HEK293T (cell line): ENCODE results near the gene ZZZ3.
"Not testable (repeated sequence)": the region's sequence is repeated elsewhere in the genome, so short reads cannot be mapped to it uniquely, and the experiment has no call there.

Experiments
- CTCF ChIA-PET: fragments of 350-600 bp; formaldehyde crosslinking; extraction: SDS; loops from one replicate; lab custom pipeline; 2021; ENCODE audit warnings: antibody characterized with exemption, inconsistent platforms; lab: Yijun Ruan, JAX
- POLR2A ChIA-PET: fragments of 350-600 bp; formaldehyde crosslinking; extraction: SDS; loops from one replicate; lab custom pipeline; 2020; ENCODE audit warnings: antibody characterized with exemption, inconsistent platforms; lab: Yijun Ruan, JAX
- DNase-seq: peaks from one replicate; pipeline ENCODE4 v3.0.0; 2012; ENCODE audit warnings: mixed read lengths; ENCODE audit errors: extremely low spot score
- ARNT ChIP-seq: fragments of 450-650 bp; IDR thresholded peaks from 2 replicates; pipeline ENCODE4 v1.6.1; 2017; ENCODE audit warnings: mild to moderate bottlenecking
- BHLHE40 ChIP-seq: fragments of 450-650 bp; IDR thresholded peaks from 2 replicates; pipeline ENCODE4 v1.6.1; 2016; ENCODE audit warnings: mild to moderate bottlenecking, moderate library complexity, borderline replicate concordance
- CTBP1 ChIP-seq: fragments of 450-650 bp; IDR thresholded peaks from 2 replicates; pipeline ENCODE4 v1.6.1; 2016; ENCODE audit warnings: borderline replicate concordance
- ELF4 ChIP-seq: fragments of 450-650 bp; IDR thresholded peaks from 2 replicates; pipeline ENCODE4 v1.6.1; 2017; ENCODE audit warnings: antibody characterized with exemption
- FOXA1 ChIP-seq: fragments of 450-650 bp; IDR thresholded peaks from 2 replicates; pipeline ENCODE4 v1.6.1; 2016; ENCODE audit warnings: mild to moderate bottlenecking
- FOXK2 ChIP-seq: fragments of 450-650 bp; IDR thresholded peaks from 2 replicates; pipeline ENCODE4 v1.6.1; 2016; ENCODE audit warnings: mild to moderate bottlenecking
- FOXM1 ChIP-seq: fragments of 450-650 bp; IDR thresholded peaks from 2 replicates; pipeline ENCODE4 v1.6.1; 2017; ENCODE audit warnings: mild to moderate bottlenecking, borderline replicate concordance
- HDGF ChIP-seq: fragments of 450-650 bp; IDR thresholded peaks from 2 replicates; pipeline ENCODE4 v1.6.1; 2017; ENCODE audit warnings: antibody characterized with exemption, borderline replicate concordance
- L3MBTL2 ChIP-seq: fragments of 450-650 bp; conservative IDR thresholded peaks from 2 replicates; pipeline ENCODE4 v1.6.1; 2016; ENCODE audit warnings: mild to moderate bottlenecking
- LEF1 ChIP-seq: fragments of 450-650 bp; IDR thresholded peaks from 2 replicates; pipeline ENCODE4 v1.6.1; 2017; ENCODE audit warnings: mild to moderate bottlenecking, borderline replicate concordance
- NFRKB ChIP-seq: fragments of 450-650 bp; IDR thresholded peaks from 2 replicates; pipeline ENCODE4 v1.6.1; 2016; ENCODE audit warnings: mild to moderate bottlenecking, moderate library complexity
- PKNOX1 ChIP-seq: fragments of 450-650 bp; IDR thresholded peaks from 2 replicates; pipeline ENCODE4 v1.6.1; 2016
- SP1 ChIP-seq: fragments of 450-650 bp; IDR thresholded peaks from 2 replicates; pipeline ENCODE4 v1.6.1; 2017
- SUZ12 ChIP-seq: fragments of 450-650 bp; IDR thresholded peaks from 2 replicates; pipeline ENCODE4 v1.6.1; 2016; ENCODE audit warnings: mild to moderate bottlenecking
- TARDBP ChIP-seq: fragments of 450-650 bp; IDR thresholded peaks from 2 replicates; pipeline ENCODE4 v1.6.1; 2016
- ZNF384 ChIP-seq: fragments of 450-650 bp; IDR thresholded peaks from 2 replicates; pipeline ENCODE4 v1.6.1; 2016

ZZZ3 gene

DNA sequence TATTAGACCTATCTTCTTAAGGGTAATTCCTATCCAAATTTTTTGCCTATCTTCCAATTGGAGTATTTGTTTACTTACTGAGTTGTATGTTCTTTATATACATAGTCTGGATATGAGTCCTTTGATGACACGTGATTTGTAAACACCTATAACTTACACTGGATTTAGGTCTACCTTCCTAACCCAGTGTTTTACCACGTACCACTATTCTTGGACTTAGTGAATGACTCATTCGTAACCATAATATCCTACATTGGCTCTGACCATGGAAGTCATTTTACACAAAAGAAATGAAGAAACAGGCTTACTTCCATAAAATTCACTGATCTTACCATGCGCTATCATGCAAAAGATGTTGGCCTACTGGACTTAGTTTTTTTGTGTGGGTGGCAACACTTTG lies 23.9 kb upstream of the ZZZ3 start:
- CTCF ChIA-PET, result no interaction called here
- POLR2A ChIA-PET, result no interaction called here
- no peak for DNase-seq
- no peak for TF ChIP-seq BHLHE40

DNA sequence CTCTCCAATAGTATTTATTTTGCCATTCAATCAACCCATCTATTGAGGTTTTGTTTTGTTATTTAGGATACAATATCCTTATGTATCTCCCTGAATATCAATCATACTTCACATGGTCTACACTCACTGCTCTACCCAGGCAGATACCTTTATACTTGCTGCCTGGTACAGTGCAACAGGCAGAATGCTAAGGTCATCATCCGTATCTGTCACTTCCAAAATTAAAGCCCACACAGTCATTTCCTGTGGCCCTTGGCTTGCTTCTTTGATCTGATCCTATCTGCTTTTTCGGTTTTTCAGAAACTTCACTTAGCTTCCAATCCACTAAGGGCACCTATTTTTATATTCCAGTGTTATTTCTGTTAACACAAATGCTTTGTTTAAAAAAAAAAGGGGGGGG lies 22.3 kb upstream of the ZZZ3 start:
- ChIA-PET POLR2A (no interaction called here), CTCF (interaction anchor here (1.0 kb wide), 1 partner anchor 22 kb away, joined by 3 read pairs; no protein-coding TSS in a partner anchor)
- TF ChIP-seq L3MBTL2 (no peak), ARNT (no peak), FOXK2 (no peak), FOXM1 (no peak), SP1 (no peak)
- no peak for DNase-seq

GRCh38 chr1:77699673-77700072 lies 17.2 kb upstream of the ZZZ3 start:
- CTCF ChIA-PET, POLR2A ChIA-PET, DNase-seq: not testable (repeated sequence)

DNA sequence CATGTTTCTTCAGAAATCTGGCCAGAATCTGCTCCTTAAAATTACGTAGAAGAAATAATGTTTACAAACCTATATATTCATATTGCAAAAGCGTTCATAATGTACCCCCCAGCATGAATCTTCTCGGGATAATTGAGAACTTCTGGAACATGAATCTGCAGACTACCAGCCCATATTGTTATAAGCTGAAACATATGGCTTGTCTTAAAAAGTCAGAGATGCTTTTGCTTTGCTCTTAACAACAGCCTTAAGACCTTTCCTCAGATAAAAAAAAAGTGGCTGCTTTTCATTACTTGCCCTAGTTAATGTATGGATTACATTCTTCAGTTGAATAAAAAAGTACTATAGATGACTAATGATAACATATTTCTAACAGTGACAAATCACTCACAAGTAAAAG lies 15.0 kb upstream of the ZZZ3 start:
- TF ChIP-seq ZNF384, result no peak
- TF ChIP-seq ARNT, result no peak
- no peak for TF ChIP-seq TARDBP
- no peak for TF ChIP-seq FOXK2
- TF ChIP-seq SP1, result no peak
- POLR2A ChIA-PET, result no interaction called here
- CTCF ChIA-PET, result no interaction called here
- no peak for DNase-seq

DNA sequence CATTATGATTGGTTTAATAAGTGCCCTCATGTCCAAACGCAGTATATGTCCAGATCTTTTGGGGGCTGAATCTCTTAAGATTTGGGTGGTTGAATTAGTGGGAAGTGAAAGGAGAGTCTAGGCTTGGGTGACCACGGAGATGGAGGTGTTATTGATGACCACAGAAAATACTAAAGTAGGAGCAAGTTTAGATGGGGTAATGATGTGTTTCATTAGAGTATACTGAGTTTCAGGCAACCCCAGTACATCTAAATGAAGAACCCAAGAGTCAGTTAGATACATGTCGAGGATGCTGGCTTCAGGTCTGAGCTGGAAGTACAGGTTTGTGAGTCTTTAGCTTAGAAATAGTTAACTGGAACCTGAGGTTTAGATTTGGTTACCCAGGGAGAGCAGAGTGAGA lies 6.5 kb upstream of the ZZZ3 start:
- POLR2A ChIA-PET, result no interaction called here
- TF ChIP-seq TARDBP, result no peak
- TF ChIP-seq HDGF, result no peak
- no peak for TF ChIP-seq BHLHE40
- TF ChIP-seq PKNOX1, result no peak
- no peak for TF ChIP-seq FOXA1
- TF ChIP-seq ZNF384, result no peak
- no peak for TF ChIP-seq SUZ12
- no peak for TF ChIP-seq FOXM1
- no peak for TF ChIP-seq SP1
- DNase-seq, result no peak
- CTCF ChIA-PET, result interaction anchor here (0.6 kb wide), 1 partner anchor 277 kb away, joined by 3 read pairs; no protein-coding TSS in a partner anchor

DNA sequence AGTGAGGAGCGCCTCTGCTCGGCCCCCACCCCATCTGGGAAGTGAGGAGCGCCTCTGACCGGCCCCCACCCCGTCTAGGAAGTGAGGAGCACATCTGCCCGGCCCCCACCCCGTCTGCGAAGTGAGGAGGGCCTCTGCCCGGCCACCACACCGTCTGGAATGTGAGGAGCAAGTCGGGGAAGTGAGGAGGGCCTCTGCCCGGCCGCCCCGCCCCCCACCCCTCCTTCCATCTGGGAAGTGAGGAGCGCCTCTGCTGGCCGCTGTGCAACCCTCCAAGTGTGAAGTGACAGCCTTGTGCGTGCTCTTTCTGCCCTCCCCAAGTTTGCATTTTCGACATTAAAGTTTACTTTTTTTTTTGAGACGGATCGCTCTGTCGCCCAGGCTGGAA lies 5.1 kb upstream of the ZZZ3 start:
- no peak for DNase-seq
- POLR2A ChIA-PET, result no interaction called here
- CTCF ChIA-PET, result no interaction called here
- TF ChIP-seq LEF1, result no peak
- TF ChIP-seq FOXK2, result no peak
- TF ChIP-seq BHLHE40, result no peak

GRCh38 chr1:77686796-77687518 lies 4.5 kb upstream of the ZZZ3 start:
- ChIA-PET POLR2A (no interaction called here), CTCF (no interaction called here)

More at GRCh38 chr1:77686796-77687518, 4.5 kb upstream of the ZZZ3 start:
- no peak for DNase-seq
- TF ChIP-seq BHLHE40 (no peak), TARDBP (no peak), L3MBTL2 (no peak), SP1 (no peak), ARNT (no peak), FOXM1 (no peak), NFRKB (no peak), ELF4 (no peak), LEF1 (no peak), FOXK2 (no peak), SUZ12 (no peak), CTBP1 (no peak), HDGF (no peak), ZNF384 (no peak), FOXA1 (no peak), PKNOX1 (no peak)
